ENCODE results near the gene GAS2L2. TPM values are rescaled to one million over a fixed set of nuclear protein-coding genes. Genes with fewer than 3 reads are reported as not detected.

Gene GAS2L2
- total and polyA plus RNA-seq, 8 donors, result 0.03 to 0.33 (median 0.08) TPM; not detected in 1

- no peak for FAIRE-seq
- TF ChIP-seq CTCF (IDR thresholded peaks at IDR 0.05), result no peak
- DNase-seq, result no peak
- 83 to 94% methylated on average over 1 of the region's 1 CpG for WGBS, 2 donors
- no peak for ATAC-seq
- Histone ChIP-seq H3K4me1 (peaks cover 0 to 6% (median 5%) of the 10 kb centered on the region in 3 donors), H3K4me3 (peak overlapping the region in 1 of 4 donors; percentile 76), H3K27ac (no peak overlapping the region), H3K9me3 (no peaks in the 10 kb centered on the region), H3K27me3 (no peaks in the 10 kb centered on the region), H3K36me3 (no peaks in the 10 kb centered on the region)
- intact Hi-C loops (cut with DNase I), result no loop called here
Measured at GRCh38 chr17:35732806-35733136, 20.3 kb downstream of the GAS2L2 start.

GRCh38 chr17:35731917-35732805 lies 20.9 kb downstream of the GAS2L2 start:
- ATAC-seq (peak; percentile 61 to 65 (median 62)), FAIRE-seq (no peak), DNase-seq (peak in 2 of 6 donors; percentile 34 to 68)
- Histone ChIP-seq H3K9me3 (no peaks in the 10 kb centered on the region), H3K4me3 (peak overlapping the region; percentile 48 to 76 (median 68)), H3K4me1 (peaks cover 0 to 7% (median 6%) of the 10 kb centered on the region in 3 donors), H3K27ac (no peak overlapping the region), H3K36me3 (no peaks in the 10 kb centered on the region), H3K27me3 (no peaks in the 10 kb centered on the region)
- 13 to 15% methylated on average over 37 to 40 of the region's 47 CpGs for WGBS, 2 donors
- intact Hi-C loops (cut with DNase I), result no loop called here
- TF ChIP-seq CTCF (IDR thresholded peaks at IDR 0.05), result no peak

GRCh38 chr17:35731239-35731916 lies 21.7 kb downstream of the GAS2L2 start, which contains the start of gene RASL10B:
RASL10B (plus strand) TSS chr17:35731639; CDS start chr17:35735185, 3,546 bp downstream.
- Histone ChIP-seq H3K27me3 (no peaks in the 10 kb centered on the region), H3K4me3 (peak within 1 kb of the TSS; percentile 48 to 76 (median 68)), H3K36me3 (no peaks in the 10 kb centered on the region), H3K4me1 (peaks cover 0 to 11% (median 6%) of the 10 kb centered on the region in 3 donors), H3K27ac (no peak within 1 kb of the TSS), H3K9me3 (no peaks in the 10 kb centered on the region)
- DNase-seq, result peak; percentile 58 to 88 (median 68)
- ATAC-seq, result peak; percentile 85 to 95 (median 92)
- intact Hi-C loops (cut with DNase I), result no loop called here
- no peak for FAIRE-seq
- WGBS, 2 donors, result 3 to 10% methylated on average over 18 to 44 of the region's 44 CpGs
- TF ChIP-seq CTCF (IDR thresholded peaks at IDR 0.05), result no peak

GRCh38 chr17:35730400-35731005 lies 22.5 kb downstream of the GAS2L2 start:
- Histone ChIP-seq H3K27ac (no peak overlapping the region), H3K4me1 (peaks cover 0 to 11% (median 6%) of the 10 kb centered on the region in 3 donors), H3K27me3 (no peaks in the 10 kb centered on the region), H3K4me3 (no peak overlapping the region), H3K9me3 (no peaks in the 10 kb centered on the region), H3K36me3 (peaks cover 0 to 3% (median 0%) of the 10 kb centered on the region in 3 donors)
- ATAC-seq, result no peak
- DNase-seq, result no peak
- whole genome bisulfite sequencing, 2 donors, result 82 to 89% methylated on average over 10 of the region's 10 CpGs
- TF ChIP-seq CTCF (IDR thresholded peaks at IDR 0.05), result no peak
- intact Hi-C loops (cut with DNase I), result no loop called here
- FAIRE-seq, result no peak

Measured in pancreas (tissue), 10 donors.